ENCODE results near the gene DYNC1H1.

Gene DYNC1H1

DNA sequence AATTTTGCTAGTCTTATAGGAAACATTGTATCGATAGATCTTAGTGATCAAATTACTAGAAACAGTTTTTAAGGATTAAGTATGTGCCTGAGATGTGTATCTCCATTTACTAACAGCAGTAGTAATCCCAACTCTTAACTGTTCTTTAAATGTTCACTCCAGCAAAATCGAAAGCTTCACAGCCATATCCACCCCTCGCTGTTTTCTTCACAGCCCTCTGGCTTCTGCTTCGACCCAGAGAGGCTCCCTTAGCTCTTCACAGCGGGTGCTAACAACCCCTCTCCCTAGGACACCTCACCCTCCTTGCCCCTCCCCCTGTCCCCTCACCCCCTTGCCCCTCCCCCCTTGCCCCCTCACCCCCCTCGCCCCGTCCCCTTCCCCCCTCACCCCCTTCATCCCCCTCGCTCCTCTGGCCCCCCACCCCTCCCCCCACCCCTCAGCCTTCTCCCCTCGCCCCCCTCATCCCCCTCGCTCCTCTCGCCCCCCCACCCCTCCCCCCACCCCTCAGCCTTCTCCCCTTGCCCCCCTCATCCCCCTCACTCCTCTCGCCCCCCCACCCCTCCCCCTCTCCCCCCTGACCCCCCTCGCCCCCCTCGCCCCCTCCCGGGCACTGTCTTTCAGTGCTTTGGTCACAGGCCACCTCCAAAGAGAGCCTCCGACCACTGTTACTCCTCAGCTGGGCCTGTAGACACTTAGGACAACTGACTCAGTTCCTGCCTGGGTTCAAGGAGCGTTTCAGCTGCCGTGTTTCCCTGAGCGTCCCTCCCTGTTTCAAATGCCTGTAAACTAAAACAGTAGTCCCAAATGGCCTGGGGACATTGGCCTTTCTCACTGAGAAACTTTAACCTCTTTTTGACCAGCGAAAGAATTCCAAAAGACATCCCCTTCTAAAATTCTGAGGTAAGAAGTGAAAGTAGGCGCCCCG, 46.0 kb upstream of the DYNC1H1 start:
- H3K4me3 ChIP-seq (ENCODE audit: low read depth in 1 of 2, low read length in 1 of 2), result no peak overlapping the region
- TF ChIP-seq, protein P1, sequence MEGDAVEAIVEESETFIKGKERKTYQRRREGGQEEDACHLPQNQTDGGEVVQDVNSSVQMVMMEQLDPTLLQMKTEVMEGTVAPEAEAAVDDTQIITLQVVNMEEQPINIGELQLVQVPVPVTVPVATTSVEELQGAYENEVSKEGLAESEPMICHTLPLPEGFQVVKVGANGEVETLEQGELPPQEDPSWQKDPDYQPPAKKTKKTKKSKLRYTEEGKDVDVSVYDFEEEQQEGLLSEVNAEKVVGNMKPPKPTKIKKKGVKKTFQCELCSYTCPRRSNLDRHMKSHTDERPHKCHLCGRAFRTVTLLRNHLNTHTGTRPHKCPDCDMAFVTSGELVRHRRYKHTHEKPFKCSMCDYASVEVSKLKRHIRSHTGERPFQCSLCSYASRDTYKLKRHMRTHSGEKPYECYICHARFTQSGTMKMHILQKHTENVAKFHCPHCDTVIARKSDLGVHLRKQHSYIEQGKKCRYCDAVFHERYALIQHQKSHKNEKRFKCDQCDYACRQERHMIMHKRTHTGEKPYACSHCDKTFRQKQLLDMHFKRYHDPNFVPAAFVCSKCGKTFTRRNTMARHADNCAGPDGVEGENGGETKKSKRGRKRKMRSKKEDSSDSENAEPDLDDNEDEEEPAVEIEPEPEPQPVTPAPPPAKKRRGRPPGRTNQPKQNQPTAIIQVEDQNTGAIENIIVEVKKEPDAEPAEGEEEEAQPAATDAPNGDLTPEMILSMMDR (IDR thresholded peaks at IDR 0.05), result no peak
- no peaks in the 10 kb centered on the region for H3K27me3 ChIP-seq
- H3K4me1 ChIP-seq (ENCODE audit: control insufficient read depth in 1 of 2, insufficient read depth in 1 of 2, low read depth in 1 of 2, low read length in 1 of 2), result no peaks in the 10 kb centered on the region
- no peak overlapping the region for H3K27ac ChIP-seq
- H3K36me3 ChIP-seq, result peaks cover 83% of the 10 kb centered on the region
- H3K9me3 ChIP-seq, result no peaks in the 10 kb centered on the region

DNA sequence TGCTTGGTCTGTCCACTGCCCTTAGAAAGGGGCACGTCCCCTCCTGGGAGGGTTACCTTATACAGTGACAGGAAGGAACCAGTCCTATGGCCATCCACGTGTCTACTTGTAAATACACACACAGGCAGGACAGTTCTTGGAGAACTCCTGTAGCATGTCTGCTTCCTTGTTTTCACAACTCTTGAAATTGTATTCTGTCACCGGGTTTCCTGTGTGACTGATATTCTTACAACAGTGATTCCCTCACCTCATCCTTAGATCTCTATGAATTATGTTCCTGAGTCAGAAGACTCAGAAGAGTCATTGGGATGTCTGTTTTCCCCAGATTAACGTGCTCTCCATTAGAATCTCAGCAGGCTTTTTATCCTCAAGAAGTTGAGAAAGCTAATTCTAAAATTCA, 44.1 kb upstream of the DYNC1H1 start:
- H3K9me3 ChIP-seq, result no peaks in the 10 kb centered on the region
- H3K4me1 ChIP-seq (ENCODE audit: control insufficient read depth in 1 of 2, insufficient read depth in 1 of 2, low read depth in 1 of 2, low read length in 1 of 2), result no peaks in the 10 kb centered on the region
- peaks cover 76% of the 10 kb centered on the region for H3K36me3 ChIP-seq
- TF ChIP-seq, protein P1 (IDR thresholded peaks at IDR 0.05), result no peak
- no peak overlapping the region for H3K4me3 ChIP-seq (ENCODE audit: low read depth in 1 of 2, low read length in 1 of 2)
- H3K27me3 ChIP-seq, result no peaks in the 10 kb centered on the region
- H3K27ac ChIP-seq, result peak overlapping the region; percentile 15

DNA sequence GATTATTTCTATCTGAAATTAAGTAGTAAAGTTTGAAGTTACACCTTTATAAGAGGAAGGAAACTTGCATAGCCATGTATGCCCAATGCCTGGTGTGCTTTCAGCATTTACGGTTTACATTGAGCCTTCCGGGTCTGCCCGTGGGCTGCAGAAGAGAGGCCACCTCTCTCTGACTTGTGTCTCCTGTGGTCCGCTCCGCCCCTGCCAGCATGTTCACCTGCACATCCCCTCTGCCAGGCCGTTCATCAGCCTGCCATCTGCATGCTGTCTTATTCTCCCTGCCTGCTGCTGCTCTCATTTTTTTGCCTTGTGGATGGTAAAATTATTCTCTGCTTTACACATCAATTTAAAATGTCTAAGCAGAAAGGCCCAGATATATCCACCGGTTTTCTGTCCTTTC, 41.5 kb upstream of the DYNC1H1 start:
- H3K36me3 ChIP-seq, result peaks cover 61% of the 10 kb centered on the region
- no peaks in the 10 kb centered on the region for H3K4me1 ChIP-seq (ENCODE audit: control insufficient read depth in 1 of 2, insufficient read depth in 1 of 2, low read depth in 1 of 2, low read length in 1 of 2)
- TF ChIP-seq, protein P1 (IDR thresholded peaks at IDR 0.05), result no peak
- H3K4me3 ChIP-seq (ENCODE audit: low read depth in 1 of 2, low read length in 1 of 2), result no peak overlapping the region
- no peaks in the 10 kb centered on the region for H3K27me3 ChIP-seq
- H3K9me3 ChIP-seq, result no peaks in the 10 kb centered on the region
- H3K27ac ChIP-seq, result no peak overlapping the region

DNA sequence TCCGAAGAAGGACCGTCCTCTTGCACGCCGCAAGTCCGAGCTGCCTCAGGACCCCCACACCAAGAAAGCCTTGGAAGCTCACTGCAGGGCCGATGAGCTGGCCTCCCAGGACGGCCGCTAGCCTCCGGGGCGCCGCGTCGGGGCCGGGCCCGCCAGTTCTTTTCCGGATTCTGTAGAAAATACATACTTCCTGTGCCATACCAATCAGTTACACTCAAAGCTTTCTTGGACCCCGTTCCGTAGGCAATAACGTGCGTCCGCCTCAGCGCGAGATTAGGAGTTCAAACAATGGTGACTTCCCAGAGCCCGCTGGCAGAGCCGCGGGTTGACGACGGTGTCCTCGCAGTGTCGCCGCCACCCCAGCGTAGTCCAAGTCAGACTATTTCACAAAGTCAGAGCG, 39.2 kb upstream of the DYNC1H1 start:
- H3K4me1 ChIP-seq (ENCODE audit: control insufficient read depth in 1 of 2, insufficient read depth in 1 of 2, low read depth in 1 of 2, low read length in 1 of 2), result no peaks in the 10 kb centered on the region
- TF ChIP-seq, protein P1 (IDR thresholded peaks at IDR 0.05), result no peak
- no peaks in the 10 kb centered on the region for H3K27me3 ChIP-seq
- H3K9me3 ChIP-seq, result no peaks in the 10 kb centered on the region
- peaks cover 59% of the 10 kb centered on the region for H3K36me3 ChIP-seq
- no peak overlapping the region for H3K4me3 ChIP-seq (ENCODE audit: low read depth in 1 of 2, low read length in 1 of 2)
- H3K27ac ChIP-seq, result no peak overlapping the region

DNA sequence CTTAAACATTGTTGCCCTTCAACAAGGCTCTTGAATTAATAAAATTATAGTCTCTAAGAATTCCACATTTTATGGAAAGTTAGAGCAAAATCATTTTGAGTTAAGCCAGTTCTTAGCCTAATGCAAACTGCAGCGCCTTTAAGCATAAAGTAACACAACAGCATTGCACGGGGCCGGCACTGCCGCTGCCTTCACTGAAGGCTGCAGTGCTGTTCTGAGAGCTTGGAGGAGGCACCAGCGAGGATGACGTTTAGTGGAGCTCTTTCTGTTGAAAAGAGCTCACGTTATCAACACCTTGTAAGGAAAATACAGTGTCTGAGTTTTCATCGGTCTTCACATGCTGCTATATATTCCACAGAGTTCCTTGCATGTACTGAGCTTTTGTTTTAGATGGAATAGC, 38.3 kb upstream of the DYNC1H1 start:
- no peak overlapping the region for H3K27ac ChIP-seq
- no peaks in the 10 kb centered on the region for H3K4me1 ChIP-seq (ENCODE audit: control insufficient read depth in 1 of 2, insufficient read depth in 1 of 2, low read depth in 1 of 2, low read length in 1 of 2)
- TF ChIP-seq, protein P1 (IDR thresholded peaks at IDR 0.05), result no peak
- no peaks in the 10 kb centered on the region for H3K9me3 ChIP-seq
- H3K36me3 ChIP-seq, result peaks cover 51% of the 10 kb centered on the region
- no peaks in the 10 kb centered on the region for H3K27me3 ChIP-seq
- H3K4me3 ChIP-seq (ENCODE audit: low read depth in 1 of 2, low read length in 1 of 2), result no peak overlapping the region

Data from neutrophil (primary cell).